Activated naive CD8-positive, alpha-beta T cell (primary cell): ENCODE results near the gene CBL.

Experiments used
- H3K27ac Mint-ChIP-seq: one replicate; pipeline ENCODE4 v1.8.0; 2021; ENCODE audit warnings: mixed read lengths
- H3K27me3 Mint-ChIP-seq: one replicate; pipeline ENCODE4 v1.8.0; 2021; ENCODE audit warnings: mixed read lengths
- H3K36me3 Mint-ChIP-seq: one replicate; pipeline ENCODE4 v1.8.0; 2021; ENCODE audit warnings: mixed read lengths
- H3K4me1 Mint-ChIP-seq: one replicate; pipeline ENCODE4 v1.8.0; 2021; ENCODE audit warnings: low read depth, mixed read lengths
- H3K4me3 Mint-ChIP-seq: one replicate; pipeline ENCODE4 v1.8.0; 2021; ENCODE audit warnings: mild to moderate bottlenecking, mixed read lengths
- H3K9me3 Mint-ChIP-seq: one replicate; pipeline ENCODE4 v1.8.0; 2021; ENCODE audit warnings: low read depth, mixed read lengths

The CBL gene

GRCh38 chr11:119341222-119342022, 135.3 kb downstream of the CBL start:
- Mint-ChIP-seq H3K4me1 (peaks cover 18% of the 10 kb centered on the region), H3K27ac (no peak overlapping the region), H3K27me3 (peaks cover 18% of the 10 kb centered on the region), H3K36me3 (no peaks in the 10 kb centered on the region), H3K4me3 (peak overlapping the region; percentile 51), H3K9me3 (no peaks in the 10 kb centered on the region)

- no peaks in the 10 kb centered on the region for H3K36me3 Mint-ChIP-seq
- H3K9me3 Mint-ChIP-seq = no peaks in the 10 kb centered on the region
- H3K27me3 Mint-ChIP-seq = peaks cover 18% of the 10 kb centered on the region
- no peak overlapping the region for H3K27ac Mint-ChIP-seq
- H3K4me3 Mint-ChIP-seq = no peak overlapping the region
- H3K4me1 Mint-ChIP-seq = peaks cover 15% of the 10 kb centered on the region
These were observed 135.8 kb downstream of the CBL start for GRCh38 chr11:119342023-119342300.

DNA sequence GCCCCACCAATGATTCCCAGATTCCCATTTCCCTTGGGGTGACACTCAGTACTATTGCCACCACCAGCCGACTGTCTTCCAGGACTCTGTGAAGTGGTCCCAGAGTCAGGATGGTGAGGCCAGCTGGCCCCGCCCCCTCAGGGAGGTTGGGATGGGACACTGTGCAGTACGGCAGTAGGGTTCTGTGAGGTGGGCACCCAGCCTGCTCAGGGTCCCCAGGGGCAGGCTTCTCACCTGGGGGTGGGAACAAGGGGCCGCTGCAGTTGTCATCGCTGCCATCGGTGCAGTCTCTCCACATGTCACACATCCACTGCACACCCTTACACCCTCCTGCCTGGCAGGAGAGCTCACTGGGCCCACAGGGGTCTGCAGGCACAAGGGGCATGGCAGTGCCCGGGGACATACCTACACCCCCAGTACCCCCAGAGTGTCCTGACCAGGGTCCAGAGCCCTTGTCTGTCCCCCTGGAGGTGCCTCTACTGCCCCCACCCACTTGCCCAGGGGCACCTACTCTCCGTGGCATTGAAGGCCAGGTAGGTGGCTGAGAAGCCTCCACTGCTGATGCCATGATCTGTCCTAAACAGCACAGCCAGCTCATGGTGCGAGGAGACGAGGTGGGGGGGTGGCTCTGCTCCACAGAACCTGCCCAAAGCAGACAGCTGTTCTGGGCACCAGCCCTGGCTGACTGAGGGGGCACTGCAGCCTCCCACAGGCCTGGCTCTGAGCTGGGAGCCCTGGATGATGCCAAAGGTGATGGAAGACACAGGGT, 136.4 kb downstream of the CBL start:
- H3K4me3 Mint-ChIP-seq = no peak overlapping the region
- H3K9me3 Mint-ChIP-seq = no peaks in the 10 kb centered on the region
- H3K36me3 Mint-ChIP-seq = no peaks in the 10 kb centered on the region
- peaks cover 20% of the 10 kb centered on the region for H3K27me3 Mint-ChIP-seq
- H3K4me1 Mint-ChIP-seq = peaks cover 15% of the 10 kb centered on the region
- no peak overlapping the region for H3K27ac Mint-ChIP-seq

DNA sequence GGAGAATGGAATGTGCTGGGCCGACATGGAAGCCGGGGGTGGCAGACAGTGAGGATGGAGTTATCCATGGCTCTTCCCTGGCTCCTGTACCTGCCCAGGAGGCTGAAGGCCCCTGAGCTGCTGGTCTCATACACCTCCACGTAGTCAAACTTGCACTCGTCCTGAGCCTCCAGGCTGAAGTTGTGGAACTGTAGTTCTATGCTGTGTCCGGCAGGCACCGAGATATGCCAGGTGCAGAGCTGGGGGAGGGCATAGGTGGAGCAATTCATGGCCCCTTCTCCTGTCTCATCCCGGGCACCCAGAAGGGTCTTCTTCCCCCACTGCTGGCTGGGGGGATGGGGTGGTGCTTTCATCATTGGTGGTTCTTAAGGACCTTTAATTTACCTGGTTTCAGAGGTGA, 137.6 kb downstream of the CBL start:
- Mint-ChIP-seq H3K4me1 (peaks cover 9% of the 10 kb centered on the region), H3K27me3 (peaks cover 19% of the 10 kb centered on the region), H3K4me3 (no peak overlapping the region), H3K27ac (no peak overlapping the region), H3K36me3 (no peaks in the 10 kb centered on the region), H3K9me3 (no peaks in the 10 kb centered on the region)

- peaks cover 6% of the 10 kb centered on the region for H3K4me1 Mint-ChIP-seq
- H3K36me3 Mint-ChIP-seq = no peaks in the 10 kb centered on the region
- peaks cover 16% of the 10 kb centered on the region for H3K27me3 Mint-ChIP-seq
- H3K4me3 Mint-ChIP-seq = no peak overlapping the region
- H3K9me3 Mint-ChIP-seq = no peaks in the 10 kb centered on the region
- H3K27ac Mint-ChIP-seq = no peak overlapping the region
These were observed 138.3 kb downstream of the CBL start for GRCh38 chr11:119344291-119345010.

DNA sequence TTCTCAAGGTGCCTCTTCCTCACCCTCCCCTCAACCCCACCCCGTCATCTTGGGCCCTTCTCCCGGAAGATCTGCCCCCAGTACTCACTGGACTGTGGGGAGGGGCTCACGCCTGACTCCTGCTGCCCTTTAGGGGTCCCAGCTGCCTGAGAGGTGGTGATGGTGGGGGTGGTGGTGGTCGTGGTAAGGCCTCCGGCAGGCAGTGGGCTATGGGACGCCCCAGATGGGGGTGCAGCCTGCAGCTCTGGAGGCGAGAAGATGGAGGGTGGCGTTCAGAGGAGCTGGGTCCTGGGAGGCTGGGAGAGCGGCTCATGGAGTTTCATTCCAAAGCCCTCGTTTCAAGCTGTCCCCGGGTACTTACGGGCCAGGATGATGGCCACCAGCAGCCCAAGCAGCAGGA, 139.5 kb downstream of the CBL start:
- Mint-ChIP-seq H3K4me1 (peaks cover 6% of the 10 kb centered on the region), H3K4me3 (no peak overlapping the region), H3K9me3 (no peaks in the 10 kb centered on the region), H3K36me3 (no peaks in the 10 kb centered on the region), H3K27me3 (peaks cover 16% of the 10 kb centered on the region), H3K27ac (no peak overlapping the region)

DNA sequence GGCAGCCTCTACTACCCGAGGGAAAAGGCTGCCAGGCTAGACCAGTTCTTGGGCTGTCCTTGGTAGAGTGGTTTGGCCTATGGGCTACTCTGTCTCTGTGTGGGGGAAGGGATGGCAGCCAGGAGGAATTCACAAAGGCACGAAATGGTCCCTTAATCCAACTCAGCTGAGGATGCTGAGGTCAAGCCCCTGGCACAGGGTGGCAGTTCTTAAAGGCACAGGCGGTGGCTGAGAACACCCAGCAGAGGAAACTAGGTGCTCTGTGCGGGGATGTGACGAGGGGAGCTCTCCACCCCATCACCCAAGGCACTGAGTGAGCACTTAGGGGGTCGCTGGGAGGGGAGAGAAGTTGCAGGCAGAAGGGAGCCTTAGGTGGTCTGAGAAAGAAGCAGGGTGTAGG, 140.5 kb downstream of the CBL start, which contains the start of gene MFRP:
Gene MFRP (minus strand): TSS at position 101 of the 400 bp plus-strand sequence. CDS start 192 bp downstream, outside the sequence.
- no peaks in the 10 kb centered on the region for H3K9me3 Mint-ChIP-seq
- no peak within 1 kb of the TSS for H3K27ac Mint-ChIP-seq
- H3K4me3 Mint-ChIP-seq = no peak within 1 kb of the TSS
- no peaks in the 10 kb centered on the region for H3K36me3 Mint-ChIP-seq
- H3K27me3 Mint-ChIP-seq = peaks cover 11% of the 10 kb centered on the region
- H3K4me1 Mint-ChIP-seq = no peaks in the 10 kb centered on the region

GRCh38 chr11:119347242-119347641, 141.1 kb downstream of the CBL start:
- no peak overlapping the region for H3K27ac Mint-ChIP-seq
- H3K4me3 Mint-ChIP-seq = no peak overlapping the region
- peaks cover 14% of the 10 kb centered on the region for H3K27me3 Mint-ChIP-seq

DNA sequence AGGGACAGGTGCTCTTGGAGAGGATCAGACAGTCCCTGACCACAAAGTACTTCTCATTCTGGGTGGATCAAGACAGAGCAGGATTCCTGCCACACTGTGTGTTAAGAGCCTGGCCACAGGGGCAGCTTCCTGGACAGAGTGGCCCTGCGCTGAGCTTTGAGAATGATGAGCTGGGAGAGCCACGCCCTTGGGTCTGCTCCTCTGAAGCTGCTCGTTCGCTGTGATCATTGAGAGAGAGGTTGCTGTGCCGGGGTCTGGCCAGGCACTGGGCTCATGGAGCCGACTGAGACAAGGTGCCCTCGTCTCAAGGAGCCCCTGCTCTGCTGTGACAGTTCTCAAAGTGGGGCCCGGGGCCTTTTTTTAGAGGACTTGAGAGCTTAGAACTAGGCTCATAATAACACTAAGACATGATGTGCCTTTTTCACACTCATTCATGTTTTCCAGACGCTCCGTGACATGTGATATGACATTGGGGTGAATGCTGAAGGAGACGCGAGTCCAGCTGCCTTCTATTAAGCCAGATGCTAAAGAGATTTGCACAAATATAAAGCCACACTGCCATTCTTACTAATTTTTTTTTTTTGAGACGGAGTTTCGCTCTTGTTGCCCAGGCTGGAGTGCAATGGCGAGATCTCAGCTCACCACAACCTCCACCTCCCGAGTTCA, 141.9 kb downstream of the CBL start:
- no peak overlapping the region for H3K4me3 Mint-ChIP-seq
- H3K4me1 Mint-ChIP-seq = no peaks in the 10 kb centered on the region
- no peaks in the 10 kb centered on the region for H3K36me3 Mint-ChIP-seq
- H3K27ac Mint-ChIP-seq = no peak overlapping the region
- no peaks in the 10 kb centered on the region for H3K9me3 Mint-ChIP-seq
- peaks cover 19% of the 10 kb centered on the region for H3K27me3 Mint-ChIP-seq

More at GRCh38 chr11:119347242-119347641, 141.1 kb downstream of the CBL start:
- no peaks in the 10 kb centered on the region for H3K36me3 Mint-ChIP-seq
- no peaks in the 10 kb centered on the region for H3K4me1 Mint-ChIP-seq
- no peaks in the 10 kb centered on the region for H3K9me3 Mint-ChIP-seq

GRCh38 chr11:119350302-119350701, 144.2 kb downstream of the CBL start:
- Mint-ChIP-seq H3K9me3 (no peaks in the 10 kb centered on the region), H3K4me3 (no peak overlapping the region), H3K27ac (no peak overlapping the region), H3K36me3 (no peaks in the 10 kb centered on the region), H3K4me1 (no peaks in the 10 kb centered on the region), H3K27me3 (peaks cover 25% of the 10 kb centered on the region)

DNA sequence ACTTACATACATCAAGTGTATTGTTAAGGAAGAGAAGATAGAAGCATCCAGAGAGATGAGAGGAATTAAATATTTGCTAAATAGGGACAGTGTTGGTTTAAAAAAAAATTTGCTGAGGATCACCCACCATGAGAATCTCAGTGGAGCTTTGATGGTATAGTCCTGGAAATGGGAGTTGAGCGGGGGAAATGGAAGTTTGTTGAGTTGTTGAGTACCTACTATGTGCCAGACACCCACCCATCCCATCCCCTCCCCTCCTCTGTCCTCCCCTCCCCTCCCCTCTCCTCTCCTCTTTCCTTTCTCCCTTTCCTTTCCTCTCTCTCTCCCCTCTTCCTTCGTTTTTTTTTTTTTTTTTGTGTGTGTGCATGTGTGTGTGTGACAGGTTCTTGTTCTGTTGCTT, 145.1 kb downstream of the CBL start:
- H3K27me3 Mint-ChIP-seq = peaks cover 26% of the 10 kb centered on the region

DNA sequence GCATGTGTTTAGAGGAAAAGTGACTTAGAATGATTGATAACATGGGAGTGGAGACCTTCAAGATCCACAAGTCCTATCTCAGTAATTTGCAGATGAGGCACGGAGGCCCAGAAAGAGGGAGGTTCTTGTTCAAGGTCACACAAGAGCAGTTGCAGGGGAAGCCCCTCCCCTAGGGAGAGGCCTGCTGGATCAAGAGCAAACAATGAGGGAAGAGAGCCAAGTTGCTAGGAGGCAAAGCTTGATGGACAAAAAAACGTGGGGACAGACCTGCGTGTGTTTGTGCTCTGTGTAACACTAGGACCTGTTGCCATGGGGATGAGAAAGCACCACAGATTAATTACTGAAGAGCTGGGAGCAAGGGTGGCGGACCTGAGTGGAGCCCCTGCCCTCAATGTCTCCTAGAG, 146.7 kb downstream of the CBL start:
- Mint-ChIP-seq H3K4me3 (no peak overlapping the region), H3K9me3 (no peaks in the 10 kb centered on the region), H3K4me1 (peaks cover 5% of the 10 kb centered on the region), H3K27me3 (peaks cover 25% of the 10 kb centered on the region), H3K27ac (no peak overlapping the region), H3K36me3 (no peaks in the 10 kb centered on the region)

More for the DNA sequence above, 145.1 kb downstream of the CBL start:
- H3K36me3 Mint-ChIP-seq = no peaks in the 10 kb centered on the region
- no peaks in the 10 kb centered on the region for H3K9me3 Mint-ChIP-seq
- peaks cover 3% of the 10 kb centered on the region for H3K4me1 Mint-ChIP-seq
- no peak overlapping the region for H3K4me3 Mint-ChIP-seq
- no peak overlapping the region for H3K27ac Mint-ChIP-seq

DNA sequence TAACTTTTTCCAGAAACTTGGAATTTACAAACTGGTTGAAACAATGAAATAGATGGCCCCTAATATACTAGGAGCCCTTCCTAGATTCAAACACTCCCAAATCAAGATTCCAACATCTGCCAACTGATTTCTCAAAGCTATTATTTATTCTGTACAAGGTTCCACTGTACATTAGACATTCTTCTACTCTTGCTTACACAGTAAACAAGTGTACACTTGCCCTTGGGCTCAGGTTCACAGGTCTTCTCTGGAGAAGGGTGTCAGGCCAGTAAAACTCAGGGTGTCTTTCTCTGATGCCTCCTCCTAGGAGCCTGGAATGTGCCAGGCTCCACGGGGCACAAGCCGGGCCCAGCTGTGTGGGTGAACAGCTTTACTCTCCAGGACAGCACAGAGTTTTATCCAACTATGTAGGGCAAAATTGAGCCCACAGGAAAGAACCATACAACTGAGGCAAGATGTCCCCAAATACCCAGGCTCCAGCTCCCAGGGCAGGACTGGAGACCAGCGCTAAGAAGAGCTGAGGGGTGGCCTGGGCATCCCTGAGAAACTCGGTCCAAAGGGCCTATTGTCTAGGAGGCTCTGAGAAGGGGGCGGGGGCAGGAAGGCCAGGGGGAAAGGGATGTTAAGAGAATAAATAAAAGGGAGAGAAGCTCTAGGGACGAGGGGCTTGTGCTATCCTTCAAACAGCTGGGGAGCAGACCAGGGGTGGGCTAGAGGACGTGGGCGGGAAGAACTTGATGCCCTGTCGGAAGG, 149.1 kb downstream of the CBL start:
- Mint-ChIP-seq H3K9me3 (no peaks in the 10 kb centered on the region), H3K27me3 (peaks cover 25% of the 10 kb centered on the region), H3K4me1 (peaks cover 5% of the 10 kb centered on the region), H3K4me3 (peak overlapping the region; percentile 50), H3K36me3 (no peaks in the 10 kb centered on the region), H3K27ac (no peak overlapping the region)

DNA sequence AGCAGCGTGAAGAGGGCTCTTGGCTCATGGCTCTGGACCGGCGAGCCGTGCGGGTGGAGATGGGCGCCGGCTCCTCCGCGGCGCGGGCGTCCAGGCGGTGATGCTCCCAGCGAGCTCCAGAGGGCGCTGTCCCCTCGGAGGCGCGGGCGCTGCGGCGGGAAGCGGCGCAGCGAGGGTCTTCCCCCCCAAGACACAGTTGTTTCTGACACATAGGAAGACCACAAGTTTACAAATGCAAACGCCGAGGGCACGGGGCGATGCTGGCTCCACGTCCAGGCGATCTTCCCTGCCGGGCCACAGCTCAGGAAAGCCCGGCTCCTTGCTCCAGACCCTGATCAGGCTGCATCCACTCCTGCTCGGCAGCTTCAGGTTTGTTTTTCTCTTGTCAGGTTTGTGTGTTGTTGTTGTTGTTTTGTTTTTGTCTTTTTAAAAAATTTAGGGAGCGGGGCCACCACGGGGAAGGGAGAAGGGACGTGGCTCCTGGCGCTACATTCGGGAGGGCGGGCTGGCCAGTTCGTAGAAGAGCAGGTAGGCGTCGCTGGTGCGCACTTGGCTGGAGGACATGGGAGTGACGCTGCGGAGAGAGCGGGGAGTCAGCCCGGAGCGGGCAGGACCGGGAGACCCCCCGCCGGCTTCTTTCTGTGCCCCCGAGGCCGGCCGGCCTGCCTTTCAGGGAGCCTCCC, 150.4 kb downstream of the CBL start:
- H3K27ac Mint-ChIP-seq = no peak overlapping the region
- peak overlapping the region; percentile 95 for H3K4me3 Mint-ChIP-seq
- H3K27me3 Mint-ChIP-seq = peaks cover 25% of the 10 kb centered on the region
- H3K36me3 Mint-ChIP-seq = no peaks in the 10 kb centered on the region
- no peaks in the 10 kb centered on the region for H3K9me3 Mint-ChIP-seq
- peaks cover 5% of the 10 kb centered on the region for H3K4me1 Mint-ChIP-seq
